Astrocyte (in vitro differentiated cells and primary cell): ENCODE data around the gene PSMB11. TPM values are rescaled to one million over a fixed set of nuclear protein-coding genes. Genes with fewer than 3 reads are reported as not detected.
"Not testable (repeated sequence)": the region's sequence is repeated elsewhere in the genome, so short reads cannot be mapped to it uniquely, and the experiment has no call there.

Experiments
- DNase-seq: peaks from one replicate; pipeline ENCODE4 v3.0.0-alpha.2; 2010; ENCODE audit warnings: low read depth
- FAIRE-seq: peaks from 2 replicates; lab custom pipeline; 2011; peaks lifted over from hg19 to GRCh38; lab: Jason Lieb, UNC
- H2AFZ ChIP-seq: 2 replicates; pipeline ENCODE4 v1.6.0; 2012; ENCODE audit warnings: low read depth, low read length, inconsistent platforms
- H3K27ac ChIP-seq: 2 replicates; pipeline ENCODE4 v1.5.1; 2011; ENCODE audit warnings: low read depth, low read length, inconsistent platforms
- H3K27me3 ChIP-seq: 2 replicates; pipeline ENCODE4 v1.6.0; 2011; ENCODE audit warnings: low read length, inconsistent platforms; ENCODE audit not compliant: insufficient read depth
- H3K36me3 ChIP-seq: 2 replicates; pipeline ENCODE4 v1.5.1; 2011; ENCODE audit warnings: low read length, inconsistent platforms; ENCODE audit not compliant: insufficient read depth
- H3K4me1 ChIP-seq: 2 replicates; pipeline ENCODE4 v1.5.1; 2011; ENCODE audit warnings: low read length, inconsistent platforms; ENCODE audit not compliant: insufficient read depth
- H3K4me2 ChIP-seq: 2 replicates; pipeline ENCODE4 v1.6.0; 2012; ENCODE audit warnings: low read length, inconsistent platforms
- H3K4me3 ChIP-seq: 2 replicates; pipeline ENCODE4 v1.5.1; 2011; ENCODE audit warnings: low read depth, mild to moderate bottlenecking, low read length, inconsistent platforms; ENCODE audit not compliant: insufficient read depth
- H3K79me2 ChIP-seq: 2 replicates; pipeline ENCODE4 v1.6.0; 2012; ENCODE audit warnings: mild to moderate bottlenecking, low read length, inconsistent platforms; ENCODE audit not compliant: insufficient read depth
- H3K9ac ChIP-seq: 2 replicates; pipeline ENCODE4 v1.6.0; 2012; ENCODE audit warnings: mild to moderate bottlenecking, low read length, inconsistent platforms
- H3K9me3 ChIP-seq: 2 replicates; pipeline ENCODE4 v1.5.1; 2012; ENCODE audit warnings: low read depth, mild to moderate bottlenecking, low read length, inconsistent platforms; ENCODE audit not compliant: insufficient read depth
- H4K20me1 ChIP-seq: 2 replicates; pipeline ENCODE4 v1.6.0; 2012; ENCODE audit warnings: low read length, inconsistent platforms; ENCODE audit not compliant: insufficient read depth
- H3K27ac Mint-ChIP-seq: one replicate; pipeline ENCODE4 v1.8.0; 2021; ENCODE audit warnings: mild to moderate bottlenecking, mixed read lengths; ENCODE audit not compliant: unreplicated experiment
- H3K27me3 Mint-ChIP-seq: one replicate; pipeline ENCODE4 v1.8.0; 2021; ENCODE audit warnings: low read depth, mixed read lengths; ENCODE audit not compliant: unreplicated experiment
- H3K36me3 Mint-ChIP-seq: one replicate; pipeline ENCODE4 v1.8.0; 2021; ENCODE audit warnings: low read depth, mixed read lengths; ENCODE audit not compliant: unreplicated experiment
- H3K4me1 Mint-ChIP-seq: one replicate; pipeline ENCODE4 v1.8.0; 2021; ENCODE audit warnings: low read depth, mixed read lengths; ENCODE audit not compliant: unreplicated experiment
- H3K4me3 Mint-ChIP-seq: one replicate; pipeline ENCODE4 v1.8.0; 2021; ENCODE audit warnings: mild to moderate bottlenecking, moderate library complexity, mixed read lengths; ENCODE audit not compliant: unreplicated experiment
- H3K9me3 Mint-ChIP-seq: one replicate; pipeline ENCODE4 v1.8.0; 2021; ENCODE audit warnings: mild to moderate bottlenecking, mixed read lengths; ENCODE audit not compliant: unreplicated experiment
- EZH2 ChIP-seq: IDR thresholded peaks from 2 replicates; pipeline ENCODE4 v1.6.1; 2012; ENCODE audit warnings: mild to moderate bottlenecking, low read length, inconsistent platforms; ENCODE audit not compliant: insufficient read depth
- total RNA-seq: library from RNA; stranded (reverse); gene quantifications from 2 replicates; pipeline ENCODE4 v1.2.1, GENCODE V29; 2021
- TF ChIP-seq, protein P1 (sequence below): IDR thresholded peaks from 2 replicates; pipeline ENCODE4 v1.5.1; 2011; ENCODE audit warnings: low read depth, mild to moderate bottlenecking, inconsistent platforms, low read length, moderate library complexity; ENCODE audit not compliant: insufficient read depth

Gene PSMB11
- total RNA-seq, 1 donor from 2014 or later, result not detected

GRCh38 chr14:23009939-23010726, 31.9 kb upstream of the PSMB11 start, which contains the start of gene C14orf93:
TSS of gene C14orf93 (minus strand) at chr14:23010143. CDS start at chr14:22999023, 11,120 bp downstream.
- peak within 1 kb of the TSS; percentile 43 for H3K27ac Mint-ChIP-seq
- no peaks in the 10 kb centered on the region for H3K27me3 Mint-ChIP-seq
- H3K27ac ChIP-seq, result peak within 1 kb of the TSS; percentile 34
- no peaks in the 10 kb centered on the region for H3K9me3 ChIP-seq
- peaks cover 8% of the 10 kb centered on the region for H3K4me1 Mint-ChIP-seq
- no peaks in the 10 kb centered on the region for H4K20me1 ChIP-seq
- FAIRE-seq, result no peak
- peak within 1 kb of the TSS; percentile 86 for H3K4me3 Mint-ChIP-seq
- peaks cover 22% of the 10 kb centered on the region for H3K4me1 ChIP-seq
- no peaks in the 10 kb centered on the region for H3K79me2 ChIP-seq
- H2AFZ ChIP-seq, result peak within 1 kb of the TSS; percentile 97
- no peaks in the 10 kb centered on the region for H3K36me3 Mint-ChIP-seq
- TF ChIP-seq, protein P1, sequence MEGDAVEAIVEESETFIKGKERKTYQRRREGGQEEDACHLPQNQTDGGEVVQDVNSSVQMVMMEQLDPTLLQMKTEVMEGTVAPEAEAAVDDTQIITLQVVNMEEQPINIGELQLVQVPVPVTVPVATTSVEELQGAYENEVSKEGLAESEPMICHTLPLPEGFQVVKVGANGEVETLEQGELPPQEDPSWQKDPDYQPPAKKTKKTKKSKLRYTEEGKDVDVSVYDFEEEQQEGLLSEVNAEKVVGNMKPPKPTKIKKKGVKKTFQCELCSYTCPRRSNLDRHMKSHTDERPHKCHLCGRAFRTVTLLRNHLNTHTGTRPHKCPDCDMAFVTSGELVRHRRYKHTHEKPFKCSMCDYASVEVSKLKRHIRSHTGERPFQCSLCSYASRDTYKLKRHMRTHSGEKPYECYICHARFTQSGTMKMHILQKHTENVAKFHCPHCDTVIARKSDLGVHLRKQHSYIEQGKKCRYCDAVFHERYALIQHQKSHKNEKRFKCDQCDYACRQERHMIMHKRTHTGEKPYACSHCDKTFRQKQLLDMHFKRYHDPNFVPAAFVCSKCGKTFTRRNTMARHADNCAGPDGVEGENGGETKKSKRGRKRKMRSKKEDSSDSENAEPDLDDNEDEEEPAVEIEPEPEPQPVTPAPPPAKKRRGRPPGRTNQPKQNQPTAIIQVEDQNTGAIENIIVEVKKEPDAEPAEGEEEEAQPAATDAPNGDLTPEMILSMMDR, result no peak
- TF ChIP-seq EZH2, result no peak
- peak within 1 kb of the TSS; percentile 91 for H3K4me2 ChIP-seq
- no peaks in the 10 kb centered on the region for H3K9me3 Mint-ChIP-seq
- H3K4me3 ChIP-seq, result peak within 1 kb of the TSS; percentile 67
- no peaks in the 10 kb centered on the region for H3K36me3 ChIP-seq
- peak within 1 kb of the TSS; percentile 83 for H3K9ac ChIP-seq
- DNase-seq, result peak; percentile 16
- H3K27me3 ChIP-seq, result no peaks in the 10 kb centered on the region

GRCh38 chr14:23013054-23013748, 28.8 kb upstream of the PSMB11 start:
- no peak for DNase-seq
- H2AFZ ChIP-seq, result no peak overlapping the region
- no peaks in the 10 kb centered on the region for H3K79me2 ChIP-seq
- no peaks in the 10 kb centered on the region for H3K27me3 ChIP-seq
- Mint-ChIP-seq H3K9me3 (no peaks in the 10 kb centered on the region), H3K4me1 (no peaks in the 10 kb centered on the region), H3K27ac (no peak overlapping the region), H3K27me3 (no peaks in the 10 kb centered on the region), H3K4me3 (no peak overlapping the region), H3K36me3 (no peaks in the 10 kb centered on the region)
- TF ChIP-seq, protein P1, result no peak
- no peak for TF ChIP-seq EZH2
- H4K20me1 ChIP-seq, result no peaks in the 10 kb centered on the region
- H3K4me3 ChIP-seq, result no peak overlapping the region
- H3K27ac ChIP-seq, result no peak overlapping the region
- H3K4me1 ChIP-seq, result peaks cover 6% of the 10 kb centered on the region
- H3K4me2 ChIP-seq, result no peak overlapping the region
- no peak for FAIRE-seq
- H3K9me3 ChIP-seq, result no peaks in the 10 kb centered on the region
- H3K9ac ChIP-seq, result no peak overlapping the region
- no peaks in the 10 kb centered on the region for H3K36me3 ChIP-seq

GRCh38 chr14:23013749-23014054, 28.3 kb upstream of the PSMB11 start:
- H3K36me3 Mint-ChIP-seq, H3K4me1 ChIP-seq, H3K27ac ChIP-seq, H3K4me3 ChIP-seq, H3K36me3 ChIP-seq, H3K79me2 ChIP-seq, DNase-seq, H2AFZ ChIP-seq, FAIRE-seq, H3K4me2 ChIP-seq, H3K9me3 ChIP-seq, H3K4me3 Mint-ChIP-seq, H3K4me1 Mint-ChIP-seq, H3K27me3 Mint-ChIP-seq, H3K27me3 ChIP-seq, H3K9ac ChIP-seq, H4K20me1 ChIP-seq, H3K9me3 Mint-ChIP-seq, H3K27ac Mint-ChIP-seq: not testable (repeated sequence)
